ENCODE results near the gene DBNL.

GRCh38 chr7:44064791-44065430 is 20.4 kb downstream of the DBNL start:
- no peak for TF ChIP-seq POLR2AphosphoS5 (IDR thresholded peaks at IDR 0.05; ENCODE audit: borderline replicate concordance, low read depth, low read length)
- TF ChIP-seq EZH2 (IDR thresholded peaks at IDR 0.05) = no peak
